Gastroesophageal sphincter (tissue), 3 donors: ENCODE results near the gene BAHCC1.

ENCODE experiments used
- POLR2A ChIP-seq, 2 donors: fragments of 450-650 bp; IDR thresholded peaks; one replicate each; pipeline ENCODE4 v1.6.1; 2017; ENCODE audit warnings: antibody characterized with exemption in 2 of 2, mild to moderate bottlenecking in 2 of 2, moderate library complexity in 1 of 2
- TF ChIP-seq, protein P1 (sequence below), 4 experiments: fragments of 200-600 bp in 2 of 4; fragments of 450-650 bp in 2 of 4; sonication (generic) in 1 of 4; IDR thresholded peaks; one replicate each; pipeline ENCODE4 v1.5.1; 2017 to 2019; ENCODE audit warnings: antibody characterized with exemption in 4 of 4, mild to moderate bottlenecking in 2 of 4, moderate library complexity in 2 of 4

DNA sequence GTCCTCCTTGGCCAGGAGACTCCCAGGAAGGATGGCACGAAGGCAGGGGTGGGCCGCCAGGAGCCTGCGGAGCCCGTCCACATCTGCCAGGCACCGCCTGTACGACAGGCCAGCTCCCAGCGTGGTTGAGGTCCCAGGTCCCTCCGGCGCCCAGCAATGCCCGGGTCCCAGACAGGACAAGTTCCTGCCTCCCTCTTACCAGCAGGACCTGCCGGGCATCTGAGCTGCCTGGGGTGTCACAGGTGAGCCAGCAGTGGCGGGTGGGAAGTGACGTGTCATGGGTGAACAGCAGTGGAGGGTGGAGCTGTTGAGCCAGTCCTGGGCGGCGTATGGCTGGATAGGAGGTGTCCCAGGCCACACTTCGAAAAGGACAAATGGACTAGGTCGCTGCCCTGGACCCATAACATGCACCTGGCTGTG lies 15.7 kb upstream of the BAHCC1 start:
- TF ChIP-seq POLR2A (IDR thresholded peaks at IDR 0.05): no peak
- TF ChIP-seq, protein P1, sequence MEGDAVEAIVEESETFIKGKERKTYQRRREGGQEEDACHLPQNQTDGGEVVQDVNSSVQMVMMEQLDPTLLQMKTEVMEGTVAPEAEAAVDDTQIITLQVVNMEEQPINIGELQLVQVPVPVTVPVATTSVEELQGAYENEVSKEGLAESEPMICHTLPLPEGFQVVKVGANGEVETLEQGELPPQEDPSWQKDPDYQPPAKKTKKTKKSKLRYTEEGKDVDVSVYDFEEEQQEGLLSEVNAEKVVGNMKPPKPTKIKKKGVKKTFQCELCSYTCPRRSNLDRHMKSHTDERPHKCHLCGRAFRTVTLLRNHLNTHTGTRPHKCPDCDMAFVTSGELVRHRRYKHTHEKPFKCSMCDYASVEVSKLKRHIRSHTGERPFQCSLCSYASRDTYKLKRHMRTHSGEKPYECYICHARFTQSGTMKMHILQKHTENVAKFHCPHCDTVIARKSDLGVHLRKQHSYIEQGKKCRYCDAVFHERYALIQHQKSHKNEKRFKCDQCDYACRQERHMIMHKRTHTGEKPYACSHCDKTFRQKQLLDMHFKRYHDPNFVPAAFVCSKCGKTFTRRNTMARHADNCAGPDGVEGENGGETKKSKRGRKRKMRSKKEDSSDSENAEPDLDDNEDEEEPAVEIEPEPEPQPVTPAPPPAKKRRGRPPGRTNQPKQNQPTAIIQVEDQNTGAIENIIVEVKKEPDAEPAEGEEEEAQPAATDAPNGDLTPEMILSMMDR (IDR thresholded peaks at IDR 0.05): no peak
